NCI-H1930 (cell line): ENCODE results near the gene SDK2.

Source experiments
- DNase-seq, 2 experiments: peaks; one replicate each; lab custom pipeline; 2025; lab: John Stamatoyannopoulos, UW

Gene SDK2

DNA sequence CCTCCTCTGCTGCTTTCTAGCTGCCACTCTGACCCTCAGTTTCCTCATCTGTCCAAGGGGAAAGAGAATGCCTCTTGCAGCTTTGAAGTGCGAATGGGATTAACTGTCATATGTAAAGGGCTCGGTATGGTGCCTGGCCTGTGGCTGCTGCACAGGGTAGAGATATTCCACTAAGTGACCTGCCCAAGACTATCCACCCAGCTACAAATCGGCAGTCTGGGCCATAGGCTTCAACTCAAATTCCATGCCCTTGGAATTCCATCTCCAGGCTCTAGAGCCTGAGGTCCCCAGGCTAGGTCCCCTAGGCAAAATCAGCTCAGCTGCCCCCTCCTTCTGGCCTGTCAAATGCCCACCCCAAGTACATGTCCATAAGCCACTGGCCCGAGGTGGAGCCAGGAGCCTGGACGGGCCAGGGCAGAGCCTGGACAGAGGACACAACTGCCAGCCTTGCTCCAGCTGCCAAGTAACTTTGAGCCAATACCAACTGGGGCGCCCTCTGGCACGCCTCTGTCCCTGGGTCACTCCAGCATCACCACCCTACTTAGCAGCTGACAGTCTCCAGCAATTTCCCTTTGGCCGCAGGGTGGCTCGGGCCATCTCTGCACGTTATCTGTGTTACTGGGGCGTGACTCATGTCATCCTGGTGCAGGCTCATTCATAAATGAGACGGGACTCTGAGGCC is 57.2 kb downstream of the SDK2 start:
- no peak for DNase-seq

DNA sequence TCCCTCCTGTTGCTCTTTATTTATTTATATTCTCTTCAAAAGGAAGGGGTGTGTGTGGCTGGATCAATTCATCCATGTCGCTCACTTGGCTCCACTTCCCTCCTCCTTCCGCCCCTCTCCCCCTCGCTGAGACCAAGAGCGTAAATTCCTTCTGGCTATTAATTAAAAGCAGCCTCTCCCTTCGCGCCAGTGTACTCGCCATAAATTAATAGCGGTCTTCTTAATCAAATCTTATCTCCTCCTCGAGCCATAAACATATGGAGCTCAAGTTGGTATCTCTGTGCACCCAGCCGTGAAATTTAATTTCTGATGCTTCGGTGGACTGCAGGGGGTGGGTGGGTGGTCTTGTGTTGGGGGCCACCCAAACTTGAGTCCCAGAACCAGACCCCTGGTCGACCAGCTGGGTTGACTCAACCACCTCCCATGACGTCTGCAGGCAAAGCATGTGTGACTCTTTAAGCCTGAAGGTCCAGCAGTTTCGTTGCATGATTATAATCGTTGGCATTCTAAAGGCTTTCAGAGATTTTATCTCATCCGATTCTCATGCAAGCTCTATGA is 57.9 kb downstream of the SDK2 start:
- no peak for DNase-seq

DNA sequence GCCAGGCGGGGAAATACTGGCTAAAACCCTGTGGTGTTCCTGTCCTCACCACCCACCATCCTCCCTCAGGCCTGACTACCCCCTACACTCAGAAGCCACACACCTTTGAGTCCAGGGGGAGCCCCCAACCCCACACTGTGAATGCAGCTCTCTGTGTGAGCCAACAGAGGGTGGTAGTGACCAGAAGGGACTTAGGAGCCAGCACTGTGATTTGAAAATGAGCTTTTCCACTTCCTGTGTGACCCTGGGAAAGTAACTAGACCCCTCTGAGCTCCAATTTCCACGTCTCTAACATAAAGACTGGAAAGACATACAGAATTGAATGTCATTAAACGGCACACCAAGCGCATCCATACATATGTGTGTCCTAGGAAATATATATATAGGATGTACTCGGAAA is 58.7 kb downstream of the SDK2 start:
- DNase-seq = no peak

DNA sequence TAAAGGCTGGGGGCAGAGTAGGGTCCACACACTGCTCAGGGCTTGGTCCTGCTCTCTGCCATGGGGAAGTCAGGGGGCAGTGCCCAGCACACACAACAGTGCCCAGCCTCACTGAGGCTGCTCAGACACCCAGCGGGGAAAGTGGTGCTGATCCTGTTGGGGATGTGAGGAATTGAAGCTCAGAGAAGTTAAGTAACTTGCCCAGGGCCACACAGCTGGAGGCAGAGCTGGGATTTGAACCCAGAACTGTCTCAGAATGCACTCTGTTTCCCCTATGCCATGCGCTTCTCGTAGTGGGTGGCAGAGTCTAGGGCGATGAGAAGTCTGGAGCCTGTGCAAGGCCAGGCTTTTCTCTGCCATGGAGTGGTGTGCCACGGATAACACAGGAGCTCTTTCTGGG is 59.3 kb downstream of the SDK2 start:
- DNase-seq = no peak

DNA sequence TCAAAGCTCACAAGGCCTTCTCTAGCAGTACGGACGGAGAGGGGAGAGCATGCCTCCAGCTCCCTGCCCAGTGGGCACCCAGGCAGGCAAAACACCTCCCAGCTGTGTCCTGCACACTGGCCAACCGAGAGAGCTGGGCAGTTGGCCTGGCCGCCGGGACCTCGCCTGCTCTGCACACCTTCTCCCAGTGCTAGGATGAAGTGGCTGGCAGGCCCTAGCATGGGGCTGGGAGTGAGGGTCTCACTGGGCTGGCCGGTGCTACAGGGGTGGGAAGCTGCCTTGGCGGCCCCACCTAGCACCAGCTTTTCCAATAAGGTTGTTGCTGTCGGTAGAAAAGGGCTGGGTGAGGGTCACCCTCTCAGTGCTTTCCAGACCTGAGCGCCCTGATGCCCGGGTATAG is 60.2 kb downstream of the SDK2 start:
- no peak for DNase-seq

DNA sequence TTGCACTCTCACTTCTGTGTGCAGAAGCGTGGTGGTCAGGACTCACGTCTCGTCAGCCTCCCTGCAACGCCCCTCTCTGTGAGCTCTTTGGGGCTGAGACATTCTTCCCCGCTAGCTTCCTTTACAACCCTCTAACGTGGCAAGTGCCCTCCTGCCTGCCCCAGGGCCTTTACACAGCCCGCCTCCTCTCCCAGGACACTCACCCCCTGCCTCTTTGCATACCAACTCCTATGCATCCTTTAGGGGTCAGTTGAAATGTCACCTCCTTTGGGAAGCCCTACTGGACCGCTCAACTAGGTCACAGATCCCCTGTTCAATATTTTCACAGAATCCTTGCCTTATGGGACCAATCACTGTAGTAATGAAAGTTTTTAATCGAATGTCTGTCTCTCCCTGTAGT is 61.4 kb downstream of the SDK2 start:
- no peak for DNase-seq

DNA sequence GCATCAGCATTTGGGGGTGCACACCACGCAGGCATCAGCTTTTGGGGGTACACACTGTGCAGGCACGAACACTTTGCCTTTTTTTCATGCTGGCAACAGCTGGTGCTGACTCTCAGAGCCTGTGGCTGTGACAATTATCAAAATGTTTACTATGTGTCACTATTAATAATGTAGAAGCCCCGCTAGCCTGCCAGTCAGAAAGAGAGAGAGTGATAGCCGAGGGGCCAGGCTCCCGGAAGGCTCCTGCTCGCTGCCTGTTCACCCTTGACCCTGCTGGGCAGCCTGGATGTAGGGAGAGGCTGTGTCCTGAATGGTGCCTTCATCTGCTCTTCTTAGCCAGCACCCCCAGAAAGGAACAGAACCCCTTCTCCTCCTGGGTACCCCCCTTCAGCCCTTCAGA is 61.9 kb downstream of the SDK2 start:
- no peak for DNase-seq

DNA sequence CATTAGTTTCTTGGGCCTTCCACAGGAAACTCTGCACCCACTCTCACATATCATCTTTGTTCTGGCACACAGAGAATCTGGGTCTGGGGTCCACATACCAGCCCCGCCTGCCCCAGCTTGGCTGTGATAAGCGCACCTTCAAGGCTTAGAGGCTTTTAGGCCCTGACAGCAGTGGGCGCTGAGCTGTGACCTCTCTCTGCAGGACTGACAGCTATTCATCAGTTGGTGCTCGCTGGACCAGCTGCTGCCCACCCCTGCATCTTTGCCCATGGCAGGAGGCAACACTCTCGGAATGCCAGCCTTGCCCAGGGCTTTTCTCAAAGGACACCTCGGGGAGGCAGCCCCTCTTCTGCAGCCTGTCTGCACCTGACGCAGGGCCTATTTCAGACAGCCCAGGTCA is 62.9 kb downstream of the SDK2 start:
- no peak for DNase-seq

DNA sequence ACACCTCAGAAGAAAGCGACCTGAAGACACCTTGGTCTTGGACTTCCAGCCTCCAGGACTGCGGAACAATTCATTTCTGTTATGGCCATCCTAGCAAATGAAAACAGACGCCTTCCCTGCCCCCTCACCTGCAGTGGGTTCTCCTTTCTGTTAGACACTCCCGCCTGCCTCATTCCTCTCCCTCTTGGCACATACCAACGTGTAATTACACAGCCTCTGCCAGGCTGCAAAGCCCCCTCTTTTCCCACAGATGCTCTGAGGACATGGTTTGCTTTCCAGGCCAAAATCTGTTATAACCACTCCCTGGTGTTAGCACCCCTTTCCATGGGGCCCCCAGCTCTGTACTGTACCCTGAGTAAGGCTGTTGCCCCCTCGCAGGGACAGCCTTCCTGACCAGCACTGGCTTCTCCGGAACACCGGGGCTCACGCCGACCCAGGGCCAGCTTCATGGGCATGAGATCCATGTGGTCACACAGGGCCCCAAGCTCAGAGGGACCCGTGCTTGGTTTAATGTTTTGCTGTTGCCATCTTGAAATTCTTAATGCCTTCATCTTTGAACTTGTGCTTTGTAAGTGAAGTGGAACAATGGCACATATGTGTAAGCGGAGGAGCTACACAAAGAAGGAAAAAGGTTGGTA is 64.1 kb downstream of the SDK2 start:
- no peak for DNase-seq

DNA sequence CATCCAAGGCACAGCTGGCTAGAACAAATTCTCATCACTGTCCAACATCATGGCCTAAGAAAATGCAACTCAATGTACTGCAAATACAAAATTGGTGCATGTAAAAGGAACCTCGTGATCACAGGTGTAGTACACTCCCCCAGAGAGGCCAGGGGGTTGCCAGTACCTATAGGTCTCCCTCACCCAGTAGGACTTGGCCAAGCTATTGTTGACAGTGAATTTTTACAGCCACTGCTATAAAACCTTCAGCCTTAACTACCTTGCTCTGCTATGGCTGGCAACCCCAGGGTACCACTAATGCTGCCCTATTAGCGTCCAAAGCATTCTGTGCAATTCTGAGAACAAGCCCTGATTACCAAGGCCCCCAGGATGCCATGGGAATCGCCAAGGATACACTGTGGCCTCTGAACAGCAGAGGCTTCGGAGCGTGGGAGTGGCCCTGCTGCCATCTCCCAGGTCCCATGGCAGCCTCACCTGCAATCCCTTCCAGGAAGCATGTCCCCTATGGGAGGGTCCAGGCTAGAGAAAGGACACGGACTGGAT is 67.6 kb downstream of the SDK2 start:
- no peak for DNase-seq

DNA sequence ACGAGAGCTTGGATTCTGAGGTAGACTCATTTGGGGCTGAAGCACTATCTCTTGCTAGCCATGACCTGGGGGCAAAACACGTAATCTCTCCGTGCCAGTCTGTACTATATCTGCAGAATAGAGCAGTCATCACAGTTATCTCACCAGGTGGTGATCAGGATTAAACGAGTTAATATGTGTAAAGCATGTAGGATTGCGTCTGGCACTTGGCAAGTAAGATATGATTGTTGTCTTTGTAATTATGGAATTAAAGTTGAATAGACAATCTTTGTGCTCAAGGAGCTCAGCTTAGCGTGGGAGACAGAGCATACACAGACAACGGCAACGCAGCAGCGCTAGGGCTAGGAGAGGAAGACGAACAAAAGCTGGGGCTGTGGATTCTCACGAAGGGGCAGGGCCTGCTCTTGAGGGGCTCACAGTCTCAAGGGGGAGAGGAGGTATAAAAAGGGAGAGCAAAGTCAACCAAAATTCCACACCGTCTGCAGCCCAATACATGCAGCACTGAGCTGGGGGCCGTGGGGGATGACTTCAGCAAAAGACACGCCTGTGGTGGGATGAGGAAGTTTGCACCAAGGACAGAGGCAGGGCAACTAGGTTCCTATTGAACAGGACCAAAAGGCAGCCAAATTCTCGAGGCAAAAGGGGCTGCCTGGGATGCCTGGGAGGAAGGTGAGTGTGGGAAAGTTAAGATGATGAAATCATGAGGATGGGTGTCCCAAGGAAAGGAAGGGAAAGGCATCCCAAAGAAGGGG is 68.6 kb downstream of the SDK2 start:
- no peak for DNase-seq

DNA sequence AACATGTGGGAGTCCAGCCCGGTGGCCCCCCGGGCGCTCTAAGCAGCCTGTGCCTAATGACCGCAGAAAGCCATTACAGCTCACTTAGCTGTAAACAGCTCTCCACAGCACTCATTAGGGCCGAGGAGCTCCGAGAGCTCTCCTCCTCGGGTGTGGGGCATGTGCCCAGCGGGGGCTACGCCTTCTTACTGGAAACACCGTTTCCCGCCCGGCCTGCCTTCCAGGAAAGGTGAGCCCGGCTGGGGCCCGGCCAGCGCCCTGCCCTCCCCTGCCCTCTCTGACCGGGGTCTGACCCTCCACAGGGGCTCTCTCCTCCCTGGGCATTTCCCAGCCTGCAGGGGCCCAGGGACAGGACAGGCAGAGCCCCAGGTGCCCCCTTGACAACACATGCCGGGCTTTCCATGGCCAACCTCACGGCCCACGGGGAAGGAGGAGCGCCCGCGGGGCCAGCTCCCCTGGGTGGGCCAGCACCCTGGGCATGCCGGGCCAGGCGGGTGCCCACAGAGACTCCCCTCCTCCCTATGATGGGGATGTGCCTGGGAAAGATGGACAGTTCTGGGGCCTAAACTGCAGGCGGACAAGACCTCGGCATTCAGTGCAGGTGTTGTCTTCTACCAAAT is 72.6 kb downstream of the SDK2 start:
- DNase-seq = no peak

DNA sequence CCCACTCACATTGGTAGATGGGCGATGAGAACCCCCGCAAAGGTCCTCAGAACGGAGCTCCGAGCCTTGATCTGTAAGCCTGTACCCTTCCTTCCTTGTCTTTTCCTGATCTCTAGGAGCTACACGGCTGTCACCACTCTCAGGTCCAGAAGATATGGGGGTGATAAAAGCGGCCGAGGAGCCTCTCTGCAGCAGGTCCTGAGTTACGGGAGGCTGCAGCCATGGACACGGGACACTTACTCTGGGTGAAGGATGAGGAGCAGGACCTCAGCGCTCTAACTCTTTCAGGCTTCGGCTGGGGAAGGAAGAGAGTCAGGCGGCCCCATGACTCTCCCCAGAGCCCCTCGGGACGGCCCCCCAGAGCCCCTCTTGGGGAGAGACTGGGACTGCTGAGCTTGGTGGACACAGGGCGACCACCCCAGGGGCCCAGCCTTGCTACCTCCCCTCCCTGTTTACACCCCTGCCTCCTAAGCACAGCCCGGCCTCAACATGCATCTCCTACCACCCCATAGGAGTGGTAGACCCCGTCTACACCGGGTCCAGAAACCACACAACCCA is 74.4 kb downstream of the SDK2 start:
- no peak for DNase-seq

DNA sequence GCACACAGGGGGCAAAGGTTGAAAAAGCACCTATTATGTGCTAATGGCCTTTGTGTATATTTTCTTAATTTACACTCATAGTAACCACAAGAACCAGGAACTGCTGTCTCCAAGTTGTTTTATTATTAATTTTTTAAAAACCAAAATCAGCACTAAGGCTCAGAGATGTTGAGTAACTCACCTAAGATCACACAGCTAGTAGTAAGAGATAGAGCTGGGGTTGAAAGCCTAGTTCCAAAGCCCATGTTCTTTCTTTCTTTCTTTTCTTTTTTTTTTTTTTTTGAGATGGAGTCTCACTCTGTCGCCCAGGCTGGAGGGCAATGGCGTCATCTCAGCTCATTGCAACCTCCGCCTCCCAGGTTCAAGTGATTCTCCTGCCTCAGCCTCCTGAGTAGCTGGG is 75.3 kb downstream of the SDK2 start:
- DNase-seq = no peak

DNA sequence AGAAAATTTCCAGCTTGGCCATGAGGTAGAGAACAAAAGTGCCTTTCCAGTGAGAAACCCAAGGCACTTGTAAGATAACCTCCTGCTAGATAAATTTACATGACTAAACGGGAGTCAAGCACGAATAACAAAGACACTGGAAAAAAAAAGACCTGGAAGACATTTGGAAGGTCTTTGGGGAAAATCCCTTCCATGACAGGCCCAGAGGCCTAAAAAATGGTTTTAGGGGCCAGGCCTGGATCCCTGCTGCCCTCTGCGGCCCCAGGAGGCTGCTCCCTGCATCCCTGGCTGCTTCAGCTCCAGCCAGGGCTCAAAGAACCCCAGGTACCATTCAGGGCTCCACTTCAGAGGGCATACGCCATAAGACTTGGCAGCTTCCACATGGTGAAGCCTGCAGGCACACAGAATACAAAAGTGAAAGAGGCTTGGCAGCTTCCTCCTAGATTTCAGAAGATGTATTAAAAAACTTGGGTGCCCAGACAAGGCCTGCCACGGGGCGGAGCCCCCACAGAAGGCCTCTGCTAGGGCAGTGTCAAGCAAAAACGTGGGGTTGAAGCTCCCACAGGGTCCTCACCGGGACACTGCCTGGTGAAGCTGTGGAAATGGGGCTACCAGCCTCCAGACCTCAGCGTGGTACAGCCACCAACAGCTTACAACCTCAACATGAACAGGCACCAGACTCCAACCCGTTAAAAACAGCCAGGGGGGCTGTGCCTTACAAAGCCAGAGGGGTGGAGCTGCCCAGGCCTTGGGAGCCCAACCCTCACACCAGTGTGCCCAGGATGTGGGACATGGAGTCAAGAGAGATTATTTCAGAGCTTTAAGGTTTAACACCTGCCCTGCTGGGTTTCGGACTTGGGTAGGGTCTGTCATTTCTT is 77.1 kb downstream of the SDK2 start:
- no peak for DNase-seq

DNA sequence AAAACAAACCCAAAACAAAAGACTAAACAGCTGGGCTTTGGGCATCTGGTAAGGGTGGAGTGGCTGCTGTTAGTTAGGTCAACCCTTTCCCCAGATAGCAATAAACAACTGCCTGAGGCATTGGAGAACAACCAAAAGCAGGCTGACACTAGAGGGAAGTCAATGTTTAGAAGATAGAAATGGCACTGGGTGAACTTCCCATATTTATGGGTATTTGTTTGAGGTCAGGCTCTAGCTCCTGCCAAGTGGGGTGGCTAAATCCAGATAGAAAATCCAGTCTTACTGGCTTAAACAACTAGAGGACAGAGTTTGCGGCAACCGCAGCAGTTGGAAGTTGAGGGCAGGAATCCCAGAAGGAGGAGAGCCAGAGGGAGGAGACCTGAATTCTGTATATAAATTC is 79.4 kb downstream of the SDK2 start:
- DNase-seq = no peak

DNA sequence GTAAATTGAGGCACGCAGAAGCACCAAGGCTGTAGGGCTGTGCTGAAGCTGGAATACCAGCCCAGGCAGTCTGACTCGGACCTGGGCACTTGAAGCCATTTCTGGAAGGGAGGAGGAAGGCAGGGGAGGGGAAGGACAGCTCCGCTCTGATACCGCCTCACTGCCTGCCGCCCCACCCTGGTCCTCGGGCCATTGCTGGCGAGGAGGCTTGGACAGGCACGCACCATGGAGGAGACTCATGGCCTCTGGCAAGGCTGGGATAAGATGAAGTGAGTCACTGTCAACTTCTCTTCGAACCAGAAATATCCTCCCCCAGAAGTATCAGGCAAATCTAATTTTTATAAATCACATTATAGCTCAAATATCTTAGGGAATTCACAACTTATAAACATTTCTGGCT is 81.3 kb downstream of the SDK2 start:
- DNase-seq = no peak

DNA sequence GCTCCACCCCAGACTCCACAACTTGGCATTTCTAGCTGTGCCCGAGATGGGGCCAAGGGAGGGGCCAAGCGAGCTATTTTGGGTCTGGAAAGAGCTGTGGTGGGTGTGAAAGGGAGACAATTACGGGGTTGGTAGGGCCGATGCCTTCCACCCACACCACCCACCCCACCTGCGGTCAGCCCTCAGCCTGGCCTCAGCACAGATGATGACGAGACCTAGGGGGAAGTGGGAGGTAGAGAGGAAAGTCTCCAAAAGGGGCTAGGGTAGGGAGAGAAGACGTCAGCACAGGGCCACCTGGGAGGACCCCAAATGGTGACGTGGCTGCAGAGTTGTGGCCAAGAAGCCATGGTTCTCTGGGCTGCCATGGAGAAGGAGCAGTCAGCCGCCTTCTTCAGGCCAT is 83.1 kb downstream of the SDK2 start:
- no peak for DNase-seq

DNA sequence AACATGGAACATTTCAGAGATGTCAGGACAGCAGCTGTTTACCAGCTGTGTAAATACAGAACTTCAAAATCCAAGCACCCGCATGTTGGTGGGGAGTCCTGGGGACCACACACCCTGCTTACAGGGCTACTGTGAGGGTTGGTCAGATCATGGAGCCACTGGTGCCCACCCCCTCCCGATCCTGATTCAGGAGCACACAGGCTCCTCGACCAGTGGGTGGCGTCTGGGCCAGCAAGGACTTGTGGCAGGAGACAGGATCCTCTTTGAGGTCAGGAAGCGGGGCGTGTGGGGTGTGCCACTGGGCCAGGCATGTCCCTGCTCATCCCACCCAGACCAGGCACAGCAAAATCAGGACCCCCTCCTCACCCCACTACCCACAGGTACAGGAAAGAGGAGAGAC is 83.6 kb downstream of the SDK2 start:
- DNase-seq = no peak

DNA sequence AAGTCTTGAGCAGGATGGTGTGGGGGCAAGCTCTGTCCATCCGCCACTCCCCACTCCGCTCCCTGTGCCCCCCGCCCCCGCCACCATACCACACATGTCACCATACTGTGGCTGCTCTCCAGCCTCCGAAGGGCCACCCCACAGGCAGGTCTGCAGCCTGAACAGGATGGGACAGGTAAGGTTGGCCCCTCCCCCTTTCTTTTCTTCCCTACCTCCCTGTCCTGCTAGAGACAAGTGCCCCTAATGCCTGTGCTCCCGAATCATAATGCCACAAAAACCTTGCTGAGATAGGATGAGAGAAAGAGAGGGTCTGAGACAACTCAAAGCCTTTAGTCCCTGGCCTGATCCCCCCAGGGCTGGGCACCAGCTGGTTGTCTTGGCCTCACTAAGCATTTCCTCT is 84.7 kb downstream of the SDK2 start:
- no peak for DNase-seq
